ENCODE measurements around the gene ADGRA1.

The ADGRA1 gene

GRCh38 chr10:133076274-133077038 lies 11.3 kb upstream of the ADGRA1 start:
- DNase-seq, result no peak

GRCh38 chr10:133079836-133080682 lies 7.7 kb upstream of the ADGRA1 start:
- no peak for DNase-seq

GRCh38 chr10:133080683-133081040 lies 7.1 kb upstream of the ADGRA1 start:
- DNase-seq, result no peak

- DNase-seq, result no peak
These were observed 6.1 kb upstream of the ADGRA1 start for GRCh38 chr10:133081636-133082035.

- DNase-seq, result no peak
These were observed 4.9 kb upstream of the ADGRA1 start for GRCh38 chr10:133082685-133083421.

GRCh38 chr10:133083422-133084100 lies 4.2 kb upstream of the ADGRA1 start:
- no peak for DNase-seq

- DNase-seq, result no peak
These were observed 3.2 kb upstream of the ADGRA1 start for GRCh38 chr10:133084491-133084890.

GRCh38 chr10:133085251-133086125 lies 2.2 kb upstream of the ADGRA1 start:
- no peak for DNase-seq

- DNase-seq, result no peak
These were observed 1.5 kb upstream of the ADGRA1 start for GRCh38 chr10:133086247-133086646.

GRCh38 chr10:133087045-133087678 lies 562 bp upstream of the ADGRA1 start:
- DNase-seq, result no peak

GRCh38 chr10:133088179-133088955 lies 643 bp downstream of the ADGRA1 start:
- no peak for DNase-seq

- no peak for DNase-seq
These were observed 1.5 kb downstream of the ADGRA1 start for GRCh38 chr10:133088956-133089800.

GRCh38 chr10:133090101-133090500 lies 2.4 kb downstream of the ADGRA1 start:
- DNase-seq, result no peak

GRCh38 chr10:133090654-133091053 lies 2.9 kb downstream of the ADGRA1 start:
- DNase-seq, result no peak

- no peak for DNase-seq
These were observed 3.6 kb downstream of the ADGRA1 start for GRCh38 chr10:133091316-133091715.

- no peak for DNase-seq
These were observed 5.6 kb downstream of the ADGRA1 start for GRCh38 chr10:133093291-133093690.

GRCh38 chr10:133094286-133094685 lies 6.6 kb downstream of the ADGRA1 start:
- DNase-seq, result no peak

GRCh38 chr10:133094866-133095265 lies 7.1 kb downstream of the ADGRA1 start:
- no peak for DNase-seq

- DNase-seq, result no peak
These were observed 7.9 kb downstream of the ADGRA1 start for GRCh38 chr10:133095586-133095985.
